Stomach (tissue), 9 donors: Measurements from ENCODE around the gene CRYZ. TPM values are rescaled to one million over a fixed set of nuclear protein-coding genes. Genes with fewer than 3 reads are reported as not detected.

ENCODE experiments used
- DNase-seq, 2 donors: peaks; one replicate each; pipeline versions ENCODE4 v3.0.0 to v3.0.0-alpha.2; 2013 to 2019
- H3K27ac ChIP-seq, 5 donors: fragments of 200-600 bp in 4 of 5; sonication (generic) in 4 of 5; one replicate each; pipeline ENCODE4 v1.5.1; 2013 to 2019; ENCODE audit warnings: mild to moderate bottlenecking in 1 of 5, moderate library complexity in 1 of 5
- H3K27me3 ChIP-seq, 3 donors: fragments of 200-600 bp; sonication (generic); one replicate each; pipeline ENCODE4 v1.5.1; 2017 to 2019; ENCODE audit warnings: mixed run types in 1 of 3
- H3K36me3 ChIP-seq, 4 donors: fragments of 200-600 bp; sonication (generic); 1 replicate in 3 of 4; 2 replicates in 1 of 4; pipeline ENCODE4 v1.5.1; 2016 to 2019
- H3K4me1 ChIP-seq, 4 donors: fragments of 200-600 bp; sonication (generic); one replicate each; pipeline ENCODE4 v1.5.1; 2016 to 2019
- H3K4me3 ChIP-seq, 4 donors: fragments of 200-600 bp; sonication (generic) in 3 of 4; one replicate each; pipeline ENCODE4 v1.5.1; 2016 to 2019; ENCODE audit warnings: mild to moderate bottlenecking in 1 of 4
- H3K9me3 ChIP-seq, 4 donors: fragments of 200-600 bp; sonication (generic); one replicate each; pipeline ENCODE4 v1.5.1; 2016 to 2019
- CTCF ChIP-seq, 7 experiments: fragments of 450-650 bp in 4 of 7; fragments of 200-600 bp in 3 of 7; sonication (generic) in 3 of 7; IDR thresholded peaks; one replicate each; pipeline ENCODE4 v1.5.1; 2016 to 2019; ENCODE audit warnings: antibody characterized with exemption in 7 of 7, control low read depth in 2 of 7, mild to moderate bottlenecking in 1 of 7
- EP300 ChIP-seq: sonication (generic); formaldehyde crosslinking; IDR thresholded peaks from one replicate; pipeline ENCODE4 v1.6.1; 2017; ENCODE audit warnings: antibody characterized with exemption
- POLR2A ChIP-seq, 4 donors: fragments of 450-650 bp; IDR thresholded peaks; one replicate each; pipeline ENCODE4 v1.6.1; 2016; ENCODE audit warnings: antibody characterized with exemption in 4 of 4, control low read depth in 2 of 4, mild to moderate bottlenecking in 1 of 4, moderate library complexity in 1 of 4
- POLR2AphosphoS5 ChIP-seq, 3 donors: sonication (generic); formaldehyde crosslinking; IDR thresholded peaks; one replicate each; pipeline ENCODE4 v1.6.1; 2016; ENCODE audit warnings: antibody characterized with exemption in 3 of 3
- whole genome bisulfite sequencing, 5 donors: extraction: QIAGEN DNeasy Blood & Tissue Kit in 3 of 5; methylation state at CpG; one replicate each; pipeline versions ENCODE4 v1.1.5 to v1.1.7; 2013 to 2018; 5-methylcytosine and 5-hydroxymethylcytosine counted together
- intact Hi-C: fragments of 100-400 bp; cut with DNase I; formaldehyde crosslinking; loops from one replicate; pipeline ENCODE4 v1.15.1; 2023; ENCODE audit warnings: low total_unique reads
- polyA plus RNA-seq, 3 donors: library from polyadenylated mRNA; stranded (reverse); fragments of 200-250 nt; gene quantifications; one replicate each; pipeline ENCODE4 v1.2.3, GENCODE V29; 2013
- total RNA-seq, 5 donors: library from RNA; depleted of rRNA; stranded (reverse); fragments of >200 nt; gene quantifications; one replicate each; pipeline versions ENCODE4 v1.1.0 to v1.2.3, GENCODE V29; 2014 to 2016
- donor health status: healthy with polysubstance abuse.
- donor health status: Bipolar disorder and iron deficiency.
- donor health status: healthy.

CRYZ gene
- total and polyA plus RNA-seq, 8 donors = 14.2 to 74.5 (median 35.0) TPM

DNA sequence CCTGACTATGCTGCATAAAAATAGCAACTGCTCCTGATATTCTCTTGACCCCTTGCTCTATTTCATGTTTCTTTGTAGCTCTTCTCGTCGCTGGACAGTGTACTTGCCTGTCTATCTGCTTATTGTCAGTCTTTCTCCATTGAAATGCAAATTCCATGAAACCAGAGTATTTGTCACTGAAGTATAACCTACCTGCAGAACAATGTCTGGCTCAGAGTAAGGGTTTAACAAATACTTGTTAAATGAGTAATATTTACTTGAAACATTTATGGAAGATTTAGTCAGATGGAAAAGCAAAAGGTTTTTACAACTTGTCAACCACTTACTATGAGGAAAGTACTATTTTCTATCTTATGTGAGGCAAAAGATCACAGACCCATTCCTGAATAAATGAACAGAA, 39.4 kb downstream of the CRYZ start:
- no peak overlapping the region for H3K4me3 ChIP-seq
- TF ChIP-seq CTCF (IDR thresholded peaks at IDR 0.05) (no peak), POLR2A (IDR thresholded peaks at IDR 0.05) (no peak), POLR2AphosphoS5 (IDR thresholded peaks at IDR 0.05) (no peak), EP300 (no peak)
- WGBS, 5 donors = 71 to 84% (median 80%) methylated on average over 2 of the region's 2 CpGs

DNA sequence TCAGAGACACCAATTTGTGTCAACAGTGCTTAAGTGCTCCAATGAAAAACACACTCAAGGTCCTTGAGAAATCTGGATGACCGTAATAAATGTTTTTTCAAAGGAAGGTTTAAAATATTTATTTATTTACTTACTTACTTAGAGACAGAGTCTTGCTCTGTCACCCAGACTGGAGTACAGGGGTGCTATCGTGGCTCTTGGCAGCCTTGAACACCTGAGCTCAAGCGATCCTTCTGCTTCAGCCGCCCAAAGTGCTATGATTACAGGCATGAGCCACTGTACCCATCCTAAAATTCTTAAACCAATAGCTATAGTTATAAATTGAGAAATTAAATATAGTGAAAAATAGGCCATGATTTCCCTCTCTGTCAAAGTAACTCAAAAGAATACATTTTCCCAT, 41.9 kb downstream of the CRYZ start:
- no peak overlapping the region for H3K4me3 ChIP-seq
- TF ChIP-seq EP300 (no peak), CTCF (IDR thresholded peaks at IDR 0.05) (no peak), POLR2AphosphoS5 (IDR thresholded peaks at IDR 0.05) (no peak), POLR2A (IDR thresholded peaks at IDR 0.05) (no peak)
- DNase-seq = no peak
- H3K9me3 ChIP-seq = no peaks in the 10 kb centered on the region
- no peak overlapping the region for H3K27ac ChIP-seq
- no peaks in the 10 kb centered on the region for H3K27me3 ChIP-seq
- peaks cover 0 to 9% (median 4%) of the 10 kb centered on the region in 4 donors for H3K4me1 ChIP-seq
- no peaks in the 10 kb centered on the region for H3K36me3 ChIP-seq
- WGBS, 5 donors = 72 to 82% (median 80%) methylated on average over 4 of the region's 4 CpGs
- intact Hi-C loops = no loop called here

More for the DNA sequence above, 39.4 kb downstream of the CRYZ start:
- no peak for DNase-seq
- Histone ChIP-seq H3K9me3 (no peaks in the 10 kb centered on the region), H3K4me1 (peaks cover 0 to 19% (median 4%) of the 10 kb centered on the region in 4 donors), H3K36me3 (no peaks in the 10 kb centered on the region), H3K27me3 (no peaks in the 10 kb centered on the region), H3K27ac (no peak overlapping the region)
- intact Hi-C loops = no loop called here

DNA sequence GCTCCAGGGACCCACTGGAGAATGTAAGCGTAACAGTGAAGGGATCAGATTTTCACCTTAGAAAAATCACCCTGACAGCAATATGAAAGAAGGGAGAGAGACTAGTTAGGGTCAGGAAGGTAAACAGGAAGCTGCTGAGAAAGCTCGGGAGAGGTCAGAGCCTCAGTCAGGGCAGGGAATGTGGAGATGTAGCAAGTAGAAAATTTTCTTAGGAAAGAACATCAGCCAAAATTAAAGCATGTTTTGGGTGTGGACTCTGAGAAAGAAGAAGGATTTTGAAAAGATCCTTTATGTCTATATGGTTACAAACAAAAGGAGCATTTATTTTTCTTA, 42.5 kb downstream of the CRYZ start:
- no peak for TF ChIP-seq POLR2AphosphoS5 (IDR thresholded peaks at IDR 0.05)
- no peak for TF ChIP-seq CTCF (IDR thresholded peaks at IDR 0.05)
- no peak for TF ChIP-seq EP300
- no peak for TF ChIP-seq POLR2A (IDR thresholded peaks at IDR 0.05)
- 0 to 24% (median 18%) methylated on average over 2 of the region's 2 CpGs for WGBS, 5 donors

DNA sequence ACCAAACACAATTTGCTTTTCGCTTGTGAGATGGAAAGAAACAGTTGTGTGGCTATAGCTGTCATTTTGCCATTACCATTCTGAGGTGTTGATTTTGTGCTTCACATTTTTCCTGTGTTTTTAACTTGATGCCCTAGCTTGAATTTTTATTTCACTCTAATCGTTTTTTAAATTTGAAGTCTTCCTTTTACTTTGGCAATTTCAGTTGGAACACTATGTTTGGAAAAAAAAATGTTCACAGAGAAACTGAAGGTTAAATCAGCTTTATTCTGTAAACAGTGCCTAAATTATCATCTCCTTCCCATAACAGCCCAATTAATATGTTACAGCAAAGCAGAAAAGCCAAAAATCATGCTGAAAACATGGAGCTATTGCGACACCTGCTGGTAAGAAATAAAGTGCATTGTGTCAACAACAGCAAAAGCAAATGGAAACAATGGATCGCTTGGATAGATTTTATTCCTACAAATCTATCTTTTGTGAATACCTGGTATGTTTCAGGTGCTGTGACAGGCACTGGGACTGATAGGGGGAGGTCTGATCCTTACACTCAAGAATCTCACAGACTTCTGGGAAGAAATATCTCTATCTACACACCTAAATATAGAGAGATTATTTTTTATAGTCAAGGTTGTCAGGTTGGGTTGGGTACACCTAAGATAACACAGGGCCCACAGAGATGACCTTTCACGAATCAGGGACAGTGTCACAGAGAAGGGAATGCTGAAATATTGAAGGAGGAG, 43.1 kb downstream of the CRYZ start:
- intact Hi-C loops = no loop called here
- DNase-seq = peak in 1 of 2 donors; percentile 86
- peaks cover 0 to 9% (median 4%) of the 10 kb centered on the region in 4 donors for H3K4me1 ChIP-seq
- no peaks in the 10 kb centered on the region for H3K27me3 ChIP-seq
- no peak overlapping the region for H3K4me3 ChIP-seq
- H3K9me3 ChIP-seq = no peaks in the 10 kb centered on the region
- WGBS, 5 donors = 23 to 27% (median 24%) methylated on average over 5 of the region's 5 CpGs
- TF ChIP-seq POLR2AphosphoS5 (IDR thresholded peaks at IDR 0.05) = peak in 1 of 3 donors; percentile 27
- TF ChIP-seq CTCF (IDR thresholded peaks at IDR 0.05) = peak in 5 of 7 experiments; percentile 67 to 86 (median 81)
- TF ChIP-seq POLR2A (IDR thresholded peaks at IDR 0.05) = no peak
- no peaks in the 10 kb centered on the region for H3K36me3 ChIP-seq
- H3K27ac ChIP-seq = no peak overlapping the region

More for the DNA sequence above, 42.5 kb downstream of the CRYZ start:
- intact Hi-C loops = no loop called here
- H3K4me1 ChIP-seq = peaks cover 0 to 9% (median 4%) of the 10 kb centered on the region in 4 donors
- no peak overlapping the region for H3K27ac ChIP-seq
- no peaks in the 10 kb centered on the region for H3K27me3 ChIP-seq
- H3K9me3 ChIP-seq = no peaks in the 10 kb centered on the region
- no peak for DNase-seq
- H3K36me3 ChIP-seq = no peaks in the 10 kb centered on the region
- H3K4me3 ChIP-seq = no peak overlapping the region
